Stimulated activated naive CD8-positive, alpha-beta T cell treated with anti-CD3 and anti-CD28 coated beads, Interleukin-15, amount 100 ng/mL, for 72 hours (primary cell): Measurements from ENCODE around the gene MAD1L1.
A peak's percentile ranks its signal among the peaks of the same experiment; 100 is the strongest.

Experiments used
- ATAC-seq: fragments of 150-1000 bp; cut with Tn5 transposase; 2 replicates; pipeline ENCODE4 v1.10.0; 2021; ENCODE audit warnings: mild to moderate bottlenecking, moderate library complexity
- DNase-seq, 2 donors: peaks; one replicate each; pipeline ENCODE4 v3.0.0; 2021 to 2022
- H3K27ac Mint-ChIP-seq, 2 donors: one replicate each; pipeline ENCODE4 v1.8.0; 2022; ENCODE audit warnings: mild to moderate bottlenecking in 2 of 2, mixed read lengths in 2 of 2, moderate library complexity in 2 of 2
- H3K27me3 Mint-ChIP-seq: one replicate; pipeline ENCODE4 v1.8.0; 2022; ENCODE audit warnings: mixed read lengths
- H3K4me1 Mint-ChIP-seq: one replicate; pipeline ENCODE4 v1.8.0; 2022; ENCODE audit warnings: mild to moderate bottlenecking, mixed read lengths
- H3K4me3 Mint-ChIP-seq, 2 donors: one replicate each; pipeline ENCODE4 v1.8.0; 2022; ENCODE audit warnings: mild to moderate bottlenecking in 2 of 2, mixed read lengths in 2 of 2, moderate library complexity in 1 of 2
- H3K9me3 Mint-ChIP-seq, 2 donors: one replicate each; pipeline ENCODE4 v1.8.0; 2022; ENCODE audit warnings: mixed read lengths in 2 of 2

The MAD1L1 gene

GRCh38 chr7:1907751-1908365 lies 324.9 kb downstream of the MAD1L1 start:
- DNase-seq (no peak), ATAC-seq (no peak)
- no peaks in the 10 kb centered on the region for H3K4me1 Mint-ChIP-seq
- H3K27me3 Mint-ChIP-seq = no peaks in the 10 kb centered on the region
- H3K9me3 Mint-ChIP-seq = no peaks in the 10 kb centered on the region
- no peak overlapping the region for H3K4me3 Mint-ChIP-seq
- peak overlapping the region in 1 of 2 donors; percentile 48 for H3K27ac Mint-ChIP-seq

GRCh38 chr7:1906988-1907745 lies 325.6 kb downstream of the MAD1L1 start:
- ATAC-seq = peak; percentile 32
- H3K9me3 Mint-ChIP-seq = no peaks in the 10 kb centered on the region
- DNase-seq = no peak

GRCh38 chr7:1906087-1906830 lies 326.5 kb downstream of the MAD1L1 start:
- Mint-ChIP-seq H3K4me3 (no peak overlapping the region), H3K27me3 (no peaks in the 10 kb centered on the region), H3K27ac (no peak overlapping the region), H3K4me1 (no peaks in the 10 kb centered on the region), H3K9me3 (no peaks in the 10 kb centered on the region)
- DNase-seq (no peak), ATAC-seq (no peak)

More at GRCh38 chr7:1906988-1907745, 325.6 kb downstream of the MAD1L1 start:
- H3K4me1 Mint-ChIP-seq = no peaks in the 10 kb centered on the region
- no peak overlapping the region for H3K4me3 Mint-ChIP-seq
- no peaks in the 10 kb centered on the region for H3K27me3 Mint-ChIP-seq
- H3K27ac Mint-ChIP-seq = no peak overlapping the region

- ATAC-seq (no peak), DNase-seq (no peak)
- Mint-ChIP-seq H3K27me3 (no peaks in the 10 kb centered on the region), H3K9me3 (no peaks in the 10 kb centered on the region), H3K4me3 (no peak overlapping the region), H3K27ac (no peak overlapping the region), H3K4me1 (no peaks in the 10 kb centered on the region)
These were observed 330.4 kb downstream of the MAD1L1 start for GRCh38 chr7:1902231-1902855.

GRCh38 chr7:1901431-1902210 lies 331.1 kb downstream of the MAD1L1 start:
- H3K4me1 Mint-ChIP-seq = no peaks in the 10 kb centered on the region
- no peaks in the 10 kb centered on the region for H3K27me3 Mint-ChIP-seq
- DNase-seq (no peak), ATAC-seq (no peak)
- H3K27ac Mint-ChIP-seq = peak overlapping the region in 1 of 2 donors; percentile 85
- no peak overlapping the region for H3K4me3 Mint-ChIP-seq
- H3K9me3 Mint-ChIP-seq = no peaks in the 10 kb centered on the region

GRCh38 chr7:1900847-1901246 lies 331.9 kb downstream of the MAD1L1 start:
- Mint-ChIP-seq H3K27me3 (no peaks in the 10 kb centered on the region), H3K4me1 (no peaks in the 10 kb centered on the region), H3K4me3 (no peak overlapping the region), H3K9me3 (no peaks in the 10 kb centered on the region), H3K27ac (no peak overlapping the region)
- DNase-seq (no peak), ATAC-seq (no peak)

- DNase-seq (no peak), ATAC-seq (no peak)
- Mint-ChIP-seq H3K9me3 (no peaks in the 10 kb centered on the region), H3K4me3 (no peak overlapping the region), H3K27ac (peak overlapping the region in 1 of 2 donors; percentile 49), H3K27me3 (no peaks in the 10 kb centered on the region), H3K4me1 (no peaks in the 10 kb centered on the region)
These were observed 332.6 kb downstream of the MAD1L1 start for GRCh38 chr7:1899951-1900762.

GRCh38 chr7:1899196-1899595 lies 333.5 kb downstream of the MAD1L1 start:
- Mint-ChIP-seq H3K9me3 (no peaks in the 10 kb centered on the region), H3K4me1 (no peaks in the 10 kb centered on the region), H3K27ac (no peak overlapping the region), H3K27me3 (no peaks in the 10 kb centered on the region), H3K4me3 (no peak overlapping the region)
- ATAC-seq (no peak), DNase-seq (no peak)

- Mint-ChIP-seq H3K4me3 (no peak overlapping the region), H3K27ac (no peak overlapping the region), H3K4me1 (no peaks in the 10 kb centered on the region), H3K27me3 (no peaks in the 10 kb centered on the region), H3K9me3 (no peaks in the 10 kb centered on the region)
- ATAC-seq = no peak
- no peak for DNase-seq
These were observed 334.0 kb downstream of the MAD1L1 start for GRCh38 chr7:1898628-1899185.

- no peak for DNase-seq
- no peak for ATAC-seq
- no peaks in the 10 kb centered on the region for H3K9me3 Mint-ChIP-seq
- H3K27me3 Mint-ChIP-seq = no peaks in the 10 kb centered on the region
- H3K4me3 Mint-ChIP-seq = no peak overlapping the region
- H3K27ac Mint-ChIP-seq = no peak overlapping the region
- H3K4me1 Mint-ChIP-seq = no peaks in the 10 kb centered on the region
These were observed 334.7 kb downstream of the MAD1L1 start for GRCh38 chr7:1897861-1898627.

GRCh38 chr7:1897076-1897860 lies 335.5 kb downstream of the MAD1L1 start:
- DNase-seq (no peak), ATAC-seq (no peak)
- Mint-ChIP-seq H3K9me3 (no peaks in the 10 kb centered on the region), H3K27ac (peak overlapping the region; percentile 44 to 86), H3K4me3 (no peak overlapping the region), H3K4me1 (no peaks in the 10 kb centered on the region), H3K27me3 (no peaks in the 10 kb centered on the region)

GRCh38 chr7:1895664-1896515 lies 336.9 kb downstream of the MAD1L1 start:
- Mint-ChIP-seq H3K4me1 (no peaks in the 10 kb centered on the region), H3K27me3 (no peaks in the 10 kb centered on the region), H3K27ac (peak overlapping the region in 1 of 2 donors; percentile 48), H3K4me3 (no peak overlapping the region), H3K9me3 (no peaks in the 10 kb centered on the region)
- ATAC-seq (no peak), DNase-seq (no peak)
